ENCODE results near the gene DDX3X.
"Not testable (repeated sequence)": the region's sequence is repeated elsewhere in the genome, so short reads cannot be mapped to it uniquely, and the experiment has no call there.

DDX3X gene

GRCh38 chrX:41329101-41329500, 4.9 kb upstream of the DDX3X start:
- no peak for DNase-seq (ENCODE audit: low read depth)

DNA sequence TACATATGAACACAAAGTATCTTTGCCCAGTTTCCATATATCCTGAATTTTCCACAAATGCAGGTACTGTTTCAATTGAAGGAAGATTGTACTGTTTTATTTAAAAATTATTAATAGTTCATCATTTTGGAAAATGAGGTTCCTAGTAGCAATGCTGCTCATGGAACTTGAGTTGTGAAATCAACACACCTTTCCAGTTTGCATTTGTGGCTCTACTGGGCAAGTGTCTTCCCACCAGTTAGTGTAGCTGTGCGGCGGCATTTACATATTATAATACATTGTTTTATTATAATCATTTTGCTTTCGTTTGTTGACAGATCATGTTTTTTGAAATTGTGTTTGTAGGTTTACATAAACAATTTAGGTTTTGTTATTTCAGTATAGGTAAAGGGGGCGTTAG, 2.0 kb upstream of the DDX3X start:
- no peak for DNase-seq (ENCODE audit: low read depth)

DNA sequence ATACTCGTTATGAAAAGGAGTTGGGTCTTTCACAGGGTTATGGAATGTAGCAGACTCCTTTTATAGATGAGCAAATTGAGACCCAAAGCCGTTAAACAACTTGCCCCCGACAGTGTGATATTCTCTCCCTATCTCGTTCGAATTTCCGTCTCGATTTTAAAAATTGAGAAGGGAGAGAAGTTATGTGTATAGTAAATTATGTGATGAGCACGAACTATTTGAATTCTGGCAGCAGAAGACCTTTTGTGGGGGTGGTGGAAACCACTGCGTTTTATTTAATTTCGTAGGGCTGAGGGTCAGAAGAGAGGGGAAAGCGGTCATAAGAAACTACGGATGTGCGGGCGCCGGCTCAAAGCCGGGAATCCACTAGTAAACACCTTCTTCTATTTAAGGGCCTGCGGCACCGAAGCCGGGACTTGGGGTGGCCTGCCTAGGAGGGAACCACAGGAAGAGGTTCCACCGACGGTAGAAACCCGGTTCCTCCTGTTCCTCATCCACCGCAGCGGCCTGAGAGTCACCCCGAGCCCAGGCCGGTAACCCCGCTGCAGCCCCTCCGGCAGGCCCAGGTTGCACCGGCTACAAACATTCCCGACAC, 1.5 kb upstream of the DDX3X start:
- no peak for DNase-seq (ENCODE audit: low read depth)

DNA sequence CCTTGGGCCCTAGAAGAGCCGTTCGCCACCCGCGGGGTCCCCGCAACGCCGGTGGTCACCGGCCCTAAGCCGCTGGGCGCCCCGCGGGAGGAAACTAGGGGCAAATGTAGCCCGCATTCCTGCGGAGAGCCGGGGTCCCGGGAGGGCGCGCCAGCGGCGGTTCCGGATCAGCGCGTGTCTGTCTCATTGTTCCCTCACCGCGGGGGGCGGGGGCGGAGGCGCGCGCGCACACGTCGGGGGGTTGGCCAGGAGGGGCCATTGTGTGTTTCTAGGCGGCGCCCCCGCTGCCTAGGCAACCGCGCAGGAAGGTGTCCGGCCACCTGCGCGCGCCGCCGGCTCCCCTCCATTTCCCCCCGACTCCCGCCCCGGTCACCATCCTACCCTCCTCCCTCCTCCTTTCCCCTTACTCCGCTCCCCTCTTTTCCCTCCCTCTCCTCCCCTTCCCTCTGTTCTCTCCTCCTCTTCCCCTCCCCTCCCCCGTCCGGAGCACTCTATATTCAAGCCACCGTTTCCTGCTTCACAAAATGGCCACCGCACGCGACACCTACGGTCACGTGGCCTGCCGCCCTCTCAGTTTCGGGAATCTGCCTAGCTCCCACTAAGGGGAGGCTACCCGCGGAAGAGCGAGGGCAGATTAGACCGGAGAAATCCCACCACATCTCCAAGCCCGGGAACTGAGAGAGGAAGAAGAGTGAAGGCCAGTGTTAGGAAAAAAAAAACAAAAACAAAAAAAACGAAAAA, 789 bp upstream of the DDX3X start:
- peak; percentile 82 for DNase-seq (ENCODE audit: low read depth)

GRCh38 chrX:41334363-41335197, 618 bp downstream of the DDX3X start:
- peak; percentile 52 for DNase-seq (ENCODE audit: low read depth)

DNA sequence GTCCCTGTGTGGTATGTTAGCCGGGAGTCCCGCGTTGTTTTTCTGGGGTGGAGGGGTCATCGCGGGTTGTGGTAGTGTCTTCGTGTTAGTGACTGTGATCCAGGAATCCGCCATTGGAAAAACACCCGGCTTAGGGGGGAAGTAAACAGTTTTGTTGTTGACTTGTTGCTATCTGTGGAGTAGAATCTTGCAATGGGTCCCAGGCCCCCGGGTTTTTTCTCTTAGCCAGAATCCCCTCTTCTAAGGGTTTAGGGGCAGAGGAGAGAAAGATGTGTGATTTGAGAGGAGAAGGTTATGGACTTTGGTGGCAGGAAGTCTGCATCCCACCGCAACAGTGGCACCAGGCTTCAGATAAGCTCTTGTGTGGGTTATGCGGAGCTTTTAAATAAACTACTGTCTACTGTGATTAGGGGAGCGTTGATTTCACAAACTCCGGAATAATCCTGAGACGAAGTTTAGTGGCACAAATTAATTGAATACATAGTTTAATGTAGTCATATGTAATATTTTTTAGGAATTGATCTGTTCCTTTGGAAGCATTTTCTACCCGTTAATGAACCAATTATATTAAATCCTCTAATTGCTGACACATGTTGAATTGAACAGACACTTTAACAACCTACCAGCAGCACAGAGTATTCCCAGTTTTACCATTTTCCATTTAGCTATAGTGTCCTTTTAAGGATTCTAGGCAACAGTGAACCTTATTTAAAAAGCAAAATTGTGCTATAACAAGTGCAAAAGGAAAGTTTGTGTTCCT, 1.4 kb downstream of the DDX3X start:
- DNase-seq (ENCODE audit: low read depth): no peak

GRCh38 chrX:41335958-41336331, 2.0 kb downstream of the DDX3X start:
- no peak for DNase-seq (ENCODE audit: low read depth)

DNA sequence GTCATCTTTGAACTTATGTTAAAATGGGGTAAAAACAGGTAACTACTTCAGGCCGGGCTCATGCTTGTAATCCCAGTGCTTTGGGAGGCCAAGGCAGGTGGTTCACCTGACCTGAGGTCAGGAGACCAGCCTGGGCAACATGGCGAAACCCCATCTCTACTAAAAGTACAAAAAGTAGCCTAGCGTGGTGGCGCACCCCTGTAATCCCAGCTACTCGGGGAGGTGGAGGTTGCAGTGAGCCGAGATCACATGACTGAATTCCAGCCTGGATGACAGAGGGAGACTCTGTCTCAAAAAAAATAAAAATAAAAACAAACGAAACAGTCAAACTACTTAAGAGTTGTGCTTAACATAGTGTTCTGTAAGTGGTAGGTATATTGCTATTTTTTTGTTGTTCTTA, 2.5 kb downstream of the DDX3X start:
- DNase-seq (ENCODE audit: low read depth): no peak

DNA sequence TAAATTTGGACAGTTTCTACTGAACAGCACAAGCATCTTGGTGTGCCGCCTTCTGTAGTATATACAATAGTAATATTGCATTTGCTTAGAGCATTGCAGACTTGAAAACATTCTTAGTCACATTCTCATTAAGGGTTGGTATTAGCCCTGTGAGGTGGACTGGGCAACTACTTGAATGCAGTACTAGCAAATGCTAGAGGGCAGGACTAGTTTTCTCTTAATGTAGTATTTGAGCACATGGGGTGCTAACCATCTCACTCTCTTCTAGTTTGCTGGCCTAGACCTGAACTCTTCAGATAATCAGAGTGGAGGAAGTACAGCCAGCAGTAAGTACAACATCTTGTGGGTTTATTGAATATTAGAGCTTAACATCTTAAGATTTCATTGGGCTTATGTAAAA, 3.2 kb downstream of the DDX3X start:
- DNase-seq (ENCODE audit: low read depth): no peak

DNA sequence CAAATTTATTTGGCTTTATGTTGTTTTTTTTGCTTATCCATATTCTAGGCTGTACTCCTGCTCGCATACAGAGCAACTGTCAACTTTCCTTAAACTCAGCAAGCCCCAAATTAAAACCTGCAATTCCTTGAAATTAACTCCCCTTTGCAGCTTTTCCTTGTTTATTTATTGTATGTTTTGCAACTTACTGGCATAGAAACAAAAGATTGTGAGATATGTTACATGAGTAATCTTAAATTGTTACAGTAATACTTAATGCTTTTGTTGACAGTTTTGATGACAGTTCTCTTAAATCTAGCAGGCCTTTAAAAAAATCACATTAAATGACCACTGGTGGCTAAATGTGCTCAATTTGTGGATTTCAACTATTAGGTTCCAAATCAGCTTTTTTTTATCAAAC, 4.5 kb downstream of the DDX3X start:
- no peak for DNase-seq (ENCODE audit: low read depth)

DNA sequence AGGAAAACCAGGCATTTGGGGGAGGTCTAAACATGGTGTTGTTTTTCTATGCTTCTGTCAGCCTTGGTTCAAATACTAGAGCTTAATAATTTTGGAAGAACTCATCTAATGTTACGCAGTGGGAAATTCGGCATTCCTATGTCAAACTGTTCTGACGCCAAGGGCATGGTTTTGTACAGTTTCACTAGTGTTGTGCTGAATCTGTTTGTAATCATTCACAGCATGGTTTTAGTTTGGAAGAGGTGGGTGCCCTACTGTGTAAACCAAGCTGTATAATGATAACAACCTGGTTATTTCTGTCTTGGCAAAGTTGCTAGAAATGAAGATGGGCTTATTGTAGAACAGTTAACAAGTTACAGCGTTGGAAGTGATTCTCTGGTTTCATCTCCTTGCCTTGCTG, 5.2 kb downstream of the DDX3X start:
- DNase-seq (ENCODE audit: low read depth): no peak

GRCh38 chrX:41344053-41344452, 10.1 kb downstream of the DDX3X start:
- no peak for DNase-seq (ENCODE audit: low read depth)

DNA sequence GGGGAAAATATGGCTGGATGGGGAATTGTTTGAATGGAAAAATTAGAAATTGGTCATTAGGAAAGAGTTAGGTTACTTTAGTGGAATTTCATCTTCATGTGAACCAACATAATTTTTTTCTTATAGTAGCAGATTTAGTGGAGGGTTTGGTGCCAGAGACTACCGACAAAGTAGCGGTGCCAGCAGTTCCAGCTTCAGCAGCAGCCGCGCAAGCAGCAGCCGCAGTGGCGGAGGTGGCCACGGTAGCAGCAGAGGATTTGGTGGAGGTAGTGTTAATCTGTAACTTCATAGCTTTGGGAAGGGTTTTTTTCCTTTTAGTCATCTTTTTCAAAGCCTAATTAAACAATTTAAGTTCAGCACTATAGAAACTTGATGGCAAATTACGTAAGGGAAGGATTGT, 13.2 kb downstream of the DDX3X start:
- no peak for DNase-seq (ENCODE audit: low read depth)

DNA sequence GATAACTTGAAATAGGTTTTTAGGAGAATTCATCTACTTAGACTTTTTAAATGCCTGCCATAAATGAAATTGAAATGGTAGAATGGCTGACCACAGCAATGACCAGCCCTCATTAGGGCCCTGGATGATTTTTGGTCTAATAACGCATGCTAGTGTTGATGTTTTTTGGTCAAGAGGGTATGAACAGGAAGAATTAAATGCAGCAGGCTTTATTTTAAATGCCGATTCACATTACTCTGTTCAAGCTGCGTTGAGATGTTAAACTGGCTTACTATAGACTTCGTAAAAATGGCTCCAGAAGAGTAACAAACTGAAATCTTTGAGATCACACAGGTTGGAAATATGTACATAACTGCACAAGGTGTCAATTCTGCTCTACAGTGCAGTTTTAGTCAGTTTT, 14.6 kb downstream of the DDX3X start:
- DNase-seq (ENCODE audit: low read depth): no peak

GRCh38 chrX:41350150-41350975, 16.4 kb downstream of the DDX3X start:
- no peak for DNase-seq (ENCODE audit: low read depth)

GRCh38 chrX:41350976-41351569, 17.1 kb downstream of the DDX3X start:
- DNase-seq (ENCODE audit: low read depth): no peak

DNA sequence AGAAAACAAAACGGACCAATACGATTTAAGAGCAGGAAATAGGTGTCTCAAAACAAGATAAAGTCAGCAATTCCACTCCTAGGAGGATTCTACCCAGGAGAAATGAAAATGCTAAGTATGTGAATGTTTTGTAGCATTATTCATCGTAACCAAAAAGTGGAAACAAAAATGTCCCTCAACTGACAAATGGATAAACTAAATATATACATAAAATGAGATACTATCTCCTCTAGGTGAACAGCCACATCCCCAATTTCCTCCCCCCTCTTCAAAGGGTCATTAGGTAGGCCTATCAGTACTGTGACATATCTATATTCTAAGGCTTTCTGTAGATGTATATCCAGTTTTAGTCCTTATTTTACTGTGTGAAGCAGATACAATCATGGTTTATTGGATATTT, 18.0 kb downstream of the DDX3X start:
- no peak for DNase-seq (ENCODE audit: low read depth)

DNA sequence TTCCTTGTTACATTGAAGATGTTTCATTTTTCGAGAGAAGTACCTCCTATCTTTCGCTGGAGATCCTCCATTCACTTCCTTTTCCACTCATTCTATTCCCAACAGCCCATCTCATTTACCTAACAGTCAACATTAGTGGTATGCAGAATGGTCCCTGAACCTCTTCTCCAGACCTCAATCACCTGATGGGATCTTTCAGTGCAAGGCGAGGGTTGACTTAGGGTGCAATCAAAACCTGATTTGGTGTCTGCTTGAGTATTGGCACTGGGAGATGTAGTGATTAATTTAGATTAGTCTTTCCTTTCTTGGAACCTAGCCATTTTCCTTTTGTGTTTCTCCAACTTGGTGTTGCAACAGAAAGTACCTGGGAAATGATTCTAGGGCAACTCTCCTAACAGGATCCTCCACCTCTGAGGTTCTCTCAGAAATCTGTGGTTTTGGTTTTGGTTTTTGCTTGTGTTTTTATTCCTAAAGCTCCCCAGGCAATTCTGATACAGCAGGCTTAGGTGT, 18.4 kb downstream of the DDX3X start:
- DNase-seq (ENCODE audit: low read depth): no peak

DNA sequence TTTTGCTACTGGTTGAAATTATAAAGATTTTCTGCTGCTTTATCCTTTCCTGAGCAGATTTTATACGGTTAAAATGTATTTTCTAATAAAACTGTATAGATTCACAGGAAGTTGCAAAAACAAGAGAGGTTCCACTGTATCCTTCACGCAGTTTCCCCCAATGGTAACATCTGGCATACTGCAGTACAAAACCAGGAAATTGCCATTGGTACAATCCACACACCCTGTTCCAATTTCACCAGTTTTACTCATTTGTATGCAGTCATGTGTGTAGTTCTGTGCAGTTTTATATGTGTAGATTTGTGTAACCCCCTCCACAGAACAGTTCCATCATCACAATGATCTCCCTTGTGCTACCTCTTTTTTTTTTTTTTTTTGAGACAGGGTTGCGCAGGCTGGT, 20.0 kb downstream of the DDX3X start:
- no peak for DNase-seq (ENCODE audit: low read depth)

DNA sequence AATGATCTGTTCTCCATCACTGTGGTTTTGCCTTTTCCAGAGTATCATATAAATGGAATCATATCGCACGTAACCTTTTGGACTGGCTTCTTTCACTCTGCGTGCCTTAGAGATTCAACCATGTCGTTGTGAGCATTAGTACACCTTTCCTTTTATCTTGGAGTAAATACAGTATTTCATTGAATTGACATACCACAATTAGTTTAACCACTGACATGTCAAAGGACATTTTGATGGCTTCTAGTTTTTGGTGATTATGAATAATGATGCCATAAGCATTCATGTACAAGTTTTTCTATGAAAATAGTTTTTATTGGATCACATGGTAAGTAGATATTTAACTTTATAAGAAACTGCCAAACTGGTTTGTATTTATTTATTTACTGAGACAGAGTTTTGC, 35.2 kb downstream of the DDX3X start:
- no peak for DNase-seq (ENCODE audit: low read depth)

- not testable (repeated sequence) for DNase-seq (ENCODE audit: low read depth)
Measured at GRCh38 chrX:41371575-41371974, 37.6 kb downstream of the DDX3X start.
